CD4-positive, CD25-positive, alpha-beta regulatory T cell (primary cell): ENCODE measurements around the gene ABCA3. TPM values are rescaled to one million over a fixed set of nuclear protein-coding genes. Genes with fewer than 3 reads are reported as not detected.

Experiments used
- ATAC-seq, 2 donors: fragments of 150-1000 bp; cut with Tn5 transposase; one replicate each; pipeline ENCODE4 v1.10.0; 2021; ENCODE audit warnings: low read depth in 2 of 2, moderate number of reproducible peaks in 2 of 2, moderate library complexity in 1 of 2
- DNase-seq, 3 donors: peaks; one replicate each; pipeline versions ENCODE4 v3.0.0 to v3.0.0-alpha.2; 2012 to 2022; ENCODE audit warnings: mixed read lengths in 1 of 3
- H3K27ac ChIP-seq: one replicate; pipeline ENCODE4 v1.7.0; 2013; ENCODE audit warnings: mild to moderate bottlenecking, low read length; ENCODE audit not compliant: insufficient read depth, poor library complexity, severe bottlenecking
- H3K27me3 ChIP-seq: one replicate; pipeline ENCODE4 v1.7.0; 2013; ENCODE audit warnings: low read length; ENCODE audit not compliant: control insufficient read depth, insufficient read depth
- H3K36me3 ChIP-seq: one replicate; pipeline ENCODE4 v1.7.0; 2013; ENCODE audit warnings: mild to moderate bottlenecking, low read length, moderate library complexity; ENCODE audit not compliant: control insufficient read depth, insufficient read depth
- H3K4me1 ChIP-seq: 2 replicates; pipeline ENCODE4 v1.7.0; 2013; ENCODE audit warnings: mild to moderate bottlenecking, low read length; ENCODE audit not compliant: insufficient read depth, control insufficient read depth, poor library complexity, severe bottlenecking
- H3K4me3 ChIP-seq: one replicate; pipeline ENCODE4 v1.7.0; 2013; ENCODE audit warnings: low read depth, mild to moderate bottlenecking, low read length, moderate library complexity
- H3K9me3 ChIP-seq, 2 experiments: 1 replicate in 1 of 2; 2 replicates in 1 of 2; pipeline ENCODE4 v1.7.0; 2013; ENCODE audit warnings: low read length in 2 of 2, mild to moderate bottlenecking in 1 of 2, moderate library complexity in 1 of 2; ENCODE audit not compliant: control insufficient read depth in 2 of 2
- H3K27ac Mint-ChIP-seq, 3 donors: one replicate each; pipeline ENCODE4 v1.8.0; 2020 to 2022; ENCODE audit warnings: mild to moderate bottlenecking in 3 of 3, mixed read lengths in 3 of 3, moderate library complexity in 2 of 3
- H3K27me3 Mint-ChIP-seq: one replicate; pipeline ENCODE4 v1.8.0; 2022; ENCODE audit warnings: mild to moderate bottlenecking, mixed read lengths
- H3K36me3 Mint-ChIP-seq: one replicate; pipeline ENCODE4 v1.8.0; 2020; ENCODE audit warnings: mixed read lengths
- H3K4me1 Mint-ChIP-seq, 4 donors: one replicate each; pipeline ENCODE4 v1.8.0; 2020 to 2022; ENCODE audit warnings: mixed read lengths in 4 of 4, mild to moderate bottlenecking in 1 of 4
- H3K4me3 Mint-ChIP-seq, 4 donors: one replicate each; pipeline ENCODE4 v1.8.0; 2020 to 2022; ENCODE audit warnings: mild to moderate bottlenecking in 4 of 4, mixed read lengths in 4 of 4, moderate library complexity in 3 of 4
- H3K9me3 Mint-ChIP-seq, 7 donors: one replicate each; pipeline ENCODE4 v1.8.0; 2020 to 2022; ENCODE audit warnings: mixed read lengths in 7 of 7, mild to moderate bottlenecking in 3 of 7, moderate library complexity in 2 of 7
- polyA plus RNA-seq, 4 donors: library from polyadenylated mRNA; unstranded; fragments of 300-500 nt; fragmentation: Illumina TruSeq; gene quantifications; one replicate each; pipeline ENCODE4 v1.2.3, GENCODE V29; 2021
- total RNA-seq: library from RNA; stranded (reverse); gene quantifications from one replicate; pipeline ENCODE4 v1.2.3, GENCODE V29; 2022

ABCA3 gene
- total and polyA plus RNA-seq, 5 donors from 2014 or later, result 1.1 to 5.1 (median 2.2) TPM

GRCh38 chr16:2236337-2237101 lies 104.0 kb downstream of the ABCA3 start, which contains the start of gene DNASE1L2:
DNASE1L2 (plus strand) TSS chr16:2236444; CDS start chr16:2236817, 373 bp downstream.
- Histone ChIP-seq H3K27me3 (no peaks in the 10 kb centered on the region), H3K9me3 (no peaks in the 10 kb centered on the region), H3K4me1 (peaks cover 9% of the 10 kb centered on the region), H3K27ac (no peak within 1 kb of the TSS), H3K36me3 (peaks cover 26% of the 10 kb centered on the region), H3K4me3 (no peak within 1 kb of the TSS)
- no peak for DNase-seq
- peaks cover 5% of the 10 kb centered on the region for H3K27me3 Mint-ChIP-seq
- H3K9me3 Mint-ChIP-seq, result no peaks in the 10 kb centered on the region
- peaks cover 0 to 2% (median 0%) of the 10 kb centered on the region in 4 donors for H3K4me1 Mint-ChIP-seq
- no peak within 1 kb of the TSS for H3K27ac Mint-ChIP-seq
- peak within 1 kb of the TSS in 1 of 4 donors; percentile 50 for H3K4me3 Mint-ChIP-seq
- no peak for ATAC-seq
- H3K36me3 Mint-ChIP-seq, result no peaks in the 10 kb centered on the region

DNA sequence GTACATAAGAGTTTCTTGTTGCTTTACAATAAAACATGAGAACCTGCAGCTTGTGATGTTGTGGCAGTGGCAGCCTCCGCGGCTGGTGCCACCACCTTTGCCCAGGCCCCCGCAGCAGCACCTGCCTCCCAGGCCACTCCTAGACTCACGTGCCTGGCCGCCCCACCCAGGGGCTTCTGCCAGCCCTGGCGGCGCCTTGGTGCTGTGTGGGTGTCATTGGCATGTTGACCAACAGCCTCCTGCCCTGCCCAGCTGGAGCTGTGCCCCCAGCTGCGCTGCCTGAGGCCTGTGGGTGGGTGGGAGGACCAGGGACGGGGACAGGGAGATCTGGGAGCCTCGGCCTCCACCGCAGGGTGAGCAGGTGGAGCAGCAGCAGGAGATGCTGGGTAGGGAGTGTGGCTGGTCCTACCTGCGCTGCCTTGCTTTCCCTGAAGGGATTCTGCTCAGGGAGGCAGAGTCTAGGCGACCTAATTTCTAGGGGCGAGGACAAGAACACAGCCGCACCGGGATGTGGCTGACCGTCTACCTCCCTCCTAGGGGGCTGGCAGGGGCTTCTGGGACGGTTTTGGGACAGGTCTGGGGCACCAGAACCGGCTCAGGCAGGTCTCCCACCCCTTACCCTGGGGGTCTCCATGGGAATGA lies 104.7 kb downstream of the ABCA3 start:
- Histone ChIP-seq H3K4me3 (no peak overlapping the region), H3K36me3 (peaks cover 29% of the 10 kb centered on the region), H3K9me3 (no peaks in the 10 kb centered on the region), H3K27me3 (no peaks in the 10 kb centered on the region), H3K4me1 (peaks cover 9% of the 10 kb centered on the region), H3K27ac (no peak overlapping the region)
- DNase-seq, result no peak
- Mint-ChIP-seq H3K27me3 (peaks cover 5% of the 10 kb centered on the region), H3K27ac (no peak overlapping the region), H3K4me3 (no peak overlapping the region), H3K9me3 (no peaks in the 10 kb centered on the region), H3K4me1 (peaks cover 0 to 2% (median 0%) of the 10 kb centered on the region in 4 donors), H3K36me3 (no peaks in the 10 kb centered on the region)
- no peak for ATAC-seq

DNA sequence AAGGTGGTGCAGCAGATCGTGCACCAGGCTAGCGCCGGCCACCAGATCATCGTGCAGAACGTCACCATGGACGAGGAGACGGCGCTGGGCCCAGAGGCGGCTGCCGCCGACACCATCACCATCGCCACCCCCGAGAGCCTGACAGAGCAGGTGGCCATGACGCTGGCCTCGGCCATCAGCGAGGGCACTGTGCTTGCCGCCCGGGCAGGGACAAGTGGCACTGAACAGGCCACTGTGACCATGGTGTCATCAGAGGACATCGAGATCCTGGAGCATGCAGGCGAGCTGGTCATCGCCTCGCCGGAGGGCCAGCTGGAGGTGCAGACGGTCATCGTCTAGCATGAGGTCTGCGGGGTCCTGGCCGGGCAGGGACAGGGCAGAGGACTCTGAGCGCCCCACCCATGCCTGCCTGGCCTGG lies 105.3 kb downstream of the ABCA3 start:
- Mint-ChIP-seq H3K4me1 (peaks cover 0 to 2% (median 0%) of the 10 kb centered on the region in 4 donors), H3K9me3 (no peaks in the 10 kb centered on the region), H3K4me3 (peak overlapping the region in 1 of 4 donors; percentile 50), H3K27ac (no peak overlapping the region), H3K27me3 (peaks cover 5% of the 10 kb centered on the region), H3K36me3 (peaks cover under 1% of the 10 kb centered on the region)
- Histone ChIP-seq H3K27me3 (no peaks in the 10 kb centered on the region), H3K4me3 (no peak overlapping the region), H3K9me3 (no peaks in the 10 kb centered on the region), H3K27ac (no peak overlapping the region), H3K4me1 (peaks cover 9% of the 10 kb centered on the region), H3K36me3 (peaks cover 29% of the 10 kb centered on the region)
- no peak for DNase-seq
- ATAC-seq, result no peak

DNA sequence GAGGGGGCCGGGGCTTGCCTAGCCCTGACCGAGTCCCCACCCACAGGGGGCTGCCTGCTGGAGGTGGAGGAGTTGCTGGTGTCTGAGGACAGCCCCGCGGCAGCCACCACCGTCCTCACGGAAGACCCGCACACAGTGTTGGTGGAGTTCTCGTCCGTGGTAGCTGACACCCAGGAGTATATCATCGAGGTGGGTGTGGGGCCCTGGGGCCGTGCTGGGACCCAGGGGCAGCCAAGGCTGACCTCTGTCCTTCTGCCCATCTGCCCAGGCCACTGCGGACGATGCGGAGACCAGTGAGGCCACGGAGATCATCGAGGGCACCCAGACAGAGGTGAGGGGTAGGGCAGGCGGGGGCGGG lies 105.7 kb downstream of the ABCA3 start:
- peaks cover 5% of the 10 kb centered on the region for H3K27me3 Mint-ChIP-seq
- H3K4me3 ChIP-seq, result no peak overlapping the region
- H3K36me3 ChIP-seq, result peaks cover 32% of the 10 kb centered on the region
- no peak overlapping the region for H3K4me3 Mint-ChIP-seq
- peaks cover 9% of the 10 kb centered on the region for H3K4me1 ChIP-seq
- H3K4me1 Mint-ChIP-seq, result peaks cover 0 to 2% (median under 1%) of the 10 kb centered on the region in 4 donors
- H3K36me3 Mint-ChIP-seq, result peaks cover 4% of the 10 kb centered on the region
- no peaks in the 10 kb centered on the region for H3K27me3 ChIP-seq
- no peaks in the 10 kb centered on the region for H3K9me3 ChIP-seq
- DNase-seq, result no peak
- H3K27ac Mint-ChIP-seq, result no peak overlapping the region
- ATAC-seq, result no peak
- no peaks in the 10 kb centered on the region for H3K9me3 Mint-ChIP-seq
- no peak overlapping the region for H3K27ac ChIP-seq

DNA sequence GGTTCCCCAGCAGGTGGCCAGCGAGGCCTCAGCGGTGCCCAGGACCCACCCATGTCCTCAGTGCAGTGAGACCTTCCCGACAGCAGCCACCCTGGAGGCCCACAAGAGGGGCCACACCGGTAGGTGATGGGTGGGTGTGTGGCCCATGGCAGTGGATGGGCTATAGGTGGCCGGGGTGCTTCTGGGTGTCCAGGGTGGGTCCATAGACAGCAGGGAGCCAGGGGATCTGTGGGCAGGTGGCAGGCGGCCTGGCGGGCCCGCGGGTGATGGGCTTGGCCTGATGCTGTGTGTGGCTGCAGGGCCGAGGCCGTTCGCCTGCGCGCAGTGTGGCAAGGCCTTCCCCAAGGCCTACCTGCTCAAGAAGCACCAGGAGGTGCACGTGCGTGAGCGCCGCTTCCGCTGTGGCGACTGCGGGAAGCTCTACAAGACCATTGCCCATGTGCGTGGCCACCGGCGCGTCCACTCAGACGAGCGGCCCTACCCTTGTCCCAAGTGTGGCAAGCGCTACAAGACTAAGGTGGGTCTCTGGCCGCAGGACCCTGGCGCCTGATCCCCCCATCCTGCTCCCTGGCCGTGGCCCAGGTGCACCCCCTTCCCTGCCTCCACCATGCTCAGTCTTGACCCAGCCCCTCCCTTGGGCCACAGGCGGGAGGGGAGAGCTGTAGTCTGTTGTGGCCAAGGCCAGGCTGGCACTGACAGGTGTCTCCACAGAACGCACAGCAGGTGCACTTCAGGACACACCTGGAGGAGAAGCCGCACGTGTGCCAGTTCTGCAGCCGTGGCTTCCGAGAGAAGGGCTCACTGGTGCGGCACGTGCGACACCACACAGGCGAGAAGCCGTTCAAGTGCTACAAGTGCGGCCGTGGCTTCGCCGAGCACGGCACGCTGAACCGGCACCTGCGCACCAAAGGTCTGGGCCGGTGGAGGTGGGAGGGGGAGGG lies 106.4 kb downstream of the ABCA3 start:
- no peak overlapping the region for H3K27ac ChIP-seq
- H3K27ac Mint-ChIP-seq, result no peak overlapping the region
- DNase-seq, result no peak
- H3K9me3 Mint-ChIP-seq, result no peaks in the 10 kb centered on the region
- H3K4me1 Mint-ChIP-seq, result peaks cover 0 to 2% (median under 1%) of the 10 kb centered on the region in 4 donors
- no peak for ATAC-seq
- H3K4me3 Mint-ChIP-seq, result no peak overlapping the region
- H3K27me3 Mint-ChIP-seq, result peaks cover 5% of the 10 kb centered on the region
- peaks cover 4% of the 10 kb centered on the region for H3K36me3 Mint-ChIP-seq
- H3K27me3 ChIP-seq, result no peaks in the 10 kb centered on the region
- H3K4me1 ChIP-seq, result peaks cover 9% of the 10 kb centered on the region
- H3K36me3 ChIP-seq, result peaks cover 39% of the 10 kb centered on the region
- H3K9me3 ChIP-seq, result no peaks in the 10 kb centered on the region
- no peak overlapping the region for H3K4me3 ChIP-seq

DNA sequence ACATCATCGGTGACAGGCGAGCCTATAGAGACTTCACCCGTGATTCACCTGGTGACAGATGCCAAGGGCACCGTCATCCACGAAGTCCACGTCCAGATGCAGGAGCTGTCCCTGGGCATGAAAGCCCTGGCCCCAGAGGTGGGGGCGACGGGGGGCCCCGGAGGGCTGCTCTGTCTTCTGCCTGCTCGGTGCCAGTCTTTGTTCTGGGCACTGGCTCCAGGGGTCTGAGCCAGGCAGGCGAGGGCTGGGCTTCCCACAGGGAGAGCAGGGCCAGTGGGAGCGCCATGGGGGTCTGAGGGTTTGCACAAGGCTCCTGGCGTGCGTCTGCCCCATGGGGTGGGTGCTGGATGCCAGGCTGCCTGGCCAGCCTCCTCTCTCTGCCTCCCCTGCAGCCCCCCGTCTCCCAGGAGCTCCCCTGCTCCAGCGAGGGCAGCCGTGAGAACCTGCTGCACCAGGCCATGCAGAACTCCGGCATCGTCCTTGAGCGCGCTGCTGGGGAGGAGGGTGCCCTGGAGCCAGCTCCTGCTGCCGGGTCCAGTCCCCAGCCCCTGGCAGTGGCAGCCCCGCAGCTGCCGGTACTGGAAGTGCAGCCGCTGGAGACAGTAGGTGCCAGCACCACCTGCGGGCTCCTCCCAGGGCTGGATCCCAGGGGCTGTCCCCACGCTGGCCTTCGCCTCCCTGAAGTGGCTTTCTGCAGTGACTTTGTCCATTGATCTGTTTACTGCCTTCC lies 107.3 kb downstream of the ABCA3 start:
- no peak overlapping the region for H3K27ac ChIP-seq
- H3K4me3 ChIP-seq, result no peak overlapping the region
- Mint-ChIP-seq H3K27ac (no peak overlapping the region), H3K4me1 (peaks cover 0 to 2% (median under 1%) of the 10 kb centered on the region in 4 donors), H3K36me3 (peaks cover 4% of the 10 kb centered on the region), H3K9me3 (no peaks in the 10 kb centered on the region), H3K4me3 (no peak overlapping the region), H3K27me3 (peaks cover 5% of the 10 kb centered on the region)
- DNase-seq (no peak), ATAC-seq (no peak)
- no peaks in the 10 kb centered on the region for H3K9me3 ChIP-seq
- peaks cover 47% of the 10 kb centered on the region for H3K36me3 ChIP-seq
- peaks cover 9% of the 10 kb centered on the region for H3K4me1 ChIP-seq
- H3K27me3 ChIP-seq, result no peaks in the 10 kb centered on the region
